Mesenchymal stem cell (in vitro differentiated cells and primary cell): ENCODE results near the gene BIRC3.

Experiments used
- DNase-seq: peaks from one replicate; pipeline ENCODE4 v3.0.0-alpha.2; 2013
- H2AFZ ChIP-seq: one replicate; pipeline ENCODE4 v1.6.1; 2013; ENCODE audit warnings: low read depth, mild to moderate bottlenecking, control low read depth, inconsistent platforms, low read length, moderate library complexity
- H2AK5ac ChIP-seq: 2 replicates; pipeline ENCODE4 v1.6.1; 2013; ENCODE audit warnings: low read length, moderate library complexity, mild to moderate bottlenecking, inconsistent platforms; ENCODE audit not compliant: severe bottlenecking
- H2BK120ac ChIP-seq: one replicate; pipeline ENCODE4 v1.6.1; 2013; ENCODE audit warnings: low read depth, mild to moderate bottlenecking, inconsistent platforms, low read length, moderate library complexity
- H2BK12ac ChIP-seq, 2 experiments: one replicate each; pipeline ENCODE4 v1.6.1; 2013; ENCODE audit warnings: inconsistent platforms in 2 of 2, low read length in 2 of 2, mild to moderate bottlenecking in 2 of 2, moderate library complexity in 2 of 2, control low read depth in 1 of 2
- H2BK15ac ChIP-seq: one replicate; pipeline ENCODE4 v1.6.1; 2013; ENCODE audit warnings: mild to moderate bottlenecking, low read depth, inconsistent platforms; ENCODE audit not compliant: poor library complexity, severe bottlenecking
- H2BK5ac ChIP-seq: 2 replicates; pipeline ENCODE4 v1.6.1; 2013; ENCODE audit warnings: low read depth, mild to moderate bottlenecking, low read length, control low read depth, inconsistent platforms; ENCODE audit not compliant: poor library complexity, severe bottlenecking
- H3K14ac ChIP-seq, 2 experiments: one replicate each; pipeline ENCODE4 v1.6.1; 2013; ENCODE audit warnings: inconsistent platforms in 2 of 2, low read length in 2 of 2, control low read depth in 1 of 2, mild to moderate bottlenecking in 1 of 2, moderate library complexity in 1 of 2
- H3K18ac ChIP-seq, 2 experiments: one replicate each; pipeline ENCODE4 v1.6.1; 2013; ENCODE audit warnings: inconsistent platforms in 2 of 2, low read length in 2 of 2, control low read depth in 1 of 2, low read depth in 1 of 2, mild to moderate bottlenecking in 1 of 2
- H3K23ac ChIP-seq, 2 experiments: one replicate each; pipeline ENCODE4 v1.6.1; 2013; ENCODE audit warnings: inconsistent platforms in 2 of 2, low read length in 2 of 2, mild to moderate bottlenecking in 2 of 2, moderate library complexity in 2 of 2, control low read depth in 1 of 2
- H3K27ac ChIP-seq: 2 replicates; pipeline ENCODE4 v1.5.1; 2013; ENCODE audit warnings: mild to moderate bottlenecking, moderate library complexity, low read length, control low read depth, inconsistent platforms; ENCODE audit not compliant: poor library complexity, severe bottlenecking
- H3K27me3 ChIP-seq, 2 experiments: 2 replicates each; pipeline versions ENCODE4 v1.6.1 to v1.7.0; 2013; ENCODE audit warnings: low read length in 2 of 2, mild to moderate bottlenecking in 2 of 2, moderate library complexity in 2 of 2, control low read depth in 1 of 2, inconsistent platforms in 1 of 2; ENCODE audit not compliant: control insufficient read depth in 1 of 2, insufficient read depth in 1 of 2
- H3K36me3 ChIP-seq, 2 experiments: 2 replicates each; pipeline versions ENCODE4 v1.6.1 to v1.7.0; 2013; ENCODE audit warnings: low read length in 2 of 2, control low read depth in 1 of 2, inconsistent platforms in 1 of 2, low read depth in 1 of 2, mild to moderate bottlenecking in 1 of 2; ENCODE audit not compliant: insufficient read depth in 2 of 2, control insufficient read depth in 1 of 2
- H3K4ac ChIP-seq, 2 experiments: one replicate each; pipeline ENCODE4 v1.6.1; 2013; ENCODE audit warnings: inconsistent platforms in 2 of 2, low read length in 2 of 2, mild to moderate bottlenecking in 2 of 2, moderate library complexity in 2 of 2, control low read depth in 1 of 2, low read depth in 1 of 2
- H3K4me1 ChIP-seq: 2 replicates; pipeline ENCODE4 v1.6.1; 2013; ENCODE audit warnings: low read depth, low read length, control low read depth; ENCODE audit not compliant: control insufficient read depth, insufficient read depth
- H3K4me2 ChIP-seq: 2 replicates; pipeline ENCODE4 v1.6.1; 2013; ENCODE audit warnings: low read length, mild to moderate bottlenecking, inconsistent platforms; ENCODE audit not compliant: poor library complexity, severe bottlenecking
- H3K4me3 ChIP-seq, 2 experiments: 2 replicates each; pipeline versions ENCODE4 v1.5.1 to v1.7.0; 2013; ENCODE audit warnings: low read length in 2 of 2, mild to moderate bottlenecking in 2 of 2, control low read depth in 1 of 2, low read depth in 1 of 2; ENCODE audit not compliant: insufficient read depth in 1 of 2
- H3K79me1 ChIP-seq: replicated peaks from 2 replicates; pipeline ENCODE4 v1.6.1; 2013; ENCODE audit warnings: mild to moderate bottlenecking, control low read depth, low read length, inconsistent platforms; ENCODE audit not compliant: poor library complexity, severe bottlenecking
- H3K9ac ChIP-seq: 2 replicates; pipeline ENCODE4 v1.7.0; 2013; ENCODE audit warnings: mild to moderate bottlenecking, low read length, moderate library complexity
- H3K9me3 ChIP-seq: 2 replicates; pipeline ENCODE4 v1.7.0; 2013; ENCODE audit warnings: mild to moderate bottlenecking, low read length; ENCODE audit not compliant: control insufficient read depth
- H4K8ac ChIP-seq: one replicate; pipeline ENCODE4 v1.6.1; 2013; ENCODE audit warnings: inconsistent platforms, mild to moderate bottlenecking, low read length, moderate library complexity
- H4K91ac ChIP-seq: one replicate; pipeline ENCODE4 v1.6.1; 2013; ENCODE audit warnings: mild to moderate bottlenecking, low read length, inconsistent platforms
- WGBS: methylation state at CpG from one replicate; pipeline ENCODE4 v1.1.7; 2013; ENCODE audit warnings: mixed read lengths; 5-methylcytosine and 5-hydroxymethylcytosine counted together

Gene BIRC3

DNA sequence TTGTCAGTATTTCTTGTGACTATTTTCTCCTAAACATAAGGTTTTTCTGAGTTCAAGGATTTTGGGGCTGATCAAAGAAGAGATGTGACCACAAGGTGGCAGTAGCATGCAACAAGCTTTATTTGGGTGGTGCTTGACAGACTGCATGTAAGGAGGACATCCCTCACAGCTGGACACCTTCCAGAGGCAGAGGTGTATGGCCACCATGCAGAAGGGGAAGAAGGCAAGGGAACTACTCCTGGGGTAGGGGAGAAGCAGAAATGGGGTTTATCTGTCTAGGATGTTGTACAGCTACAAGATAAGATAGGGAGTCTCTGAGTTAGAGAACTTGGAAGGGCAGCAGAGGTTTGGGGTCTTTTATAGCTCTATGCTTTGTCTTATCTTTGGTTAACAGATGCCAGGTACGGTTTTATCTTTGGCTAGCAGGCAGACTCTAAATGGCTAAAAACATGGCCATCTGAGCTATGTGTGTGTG, 24.6 kb downstream of the BIRC3 start:
- no peaks in the 10 kb centered on the region for H3K79me1 ChIP-seq

DNA sequence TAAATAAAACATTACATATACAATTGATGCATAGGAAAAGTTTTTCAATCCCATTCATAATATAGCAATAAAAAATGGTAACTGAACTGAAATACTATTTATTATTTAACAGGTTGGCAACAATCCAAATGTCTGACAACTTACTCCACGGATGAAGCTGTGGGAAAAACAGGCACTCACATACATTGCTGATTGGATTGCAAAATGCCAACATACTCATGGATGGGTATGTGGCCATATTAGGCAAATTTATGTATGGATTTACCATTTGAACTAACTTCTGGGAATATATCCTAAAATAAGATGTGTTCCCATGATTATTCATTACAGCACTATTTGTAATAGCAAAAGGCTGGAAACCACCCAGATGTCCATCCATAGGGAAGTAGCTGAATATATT, 26.5 kb downstream of the BIRC3 start:
- H2BK15ac ChIP-seq, result no peak overlapping the region
- H3K27ac ChIP-seq, result no peak overlapping the region
- H3K4me3 ChIP-seq, result no peak overlapping the region
- no peak overlapping the region for H3K9ac ChIP-seq
- no peak overlapping the region for H3K23ac ChIP-seq
- H3K27me3 ChIP-seq, result no peaks in the 10 kb centered on the region
- peak; percentile 16 for DNase-seq
- H2AK5ac ChIP-seq, result no peak overlapping the region
- H3K18ac ChIP-seq, result no peak overlapping the region
- H3K9me3 ChIP-seq, result no peaks in the 10 kb centered on the region
- H2BK120ac ChIP-seq, result no peak overlapping the region
- H3K4me1 ChIP-seq, result no peaks in the 10 kb centered on the region
- no peak overlapping the region for H3K4ac ChIP-seq
- H2AFZ ChIP-seq, result no peak overlapping the region
- H3K14ac ChIP-seq, result no peak overlapping the region
- no peak overlapping the region for H2BK5ac ChIP-seq
- no peaks in the 10 kb centered on the region for H3K79me1 ChIP-seq
- H3K4me2 ChIP-seq, result no peak overlapping the region
- no peak overlapping the region for H4K91ac ChIP-seq
- H2BK12ac ChIP-seq, result no peak overlapping the region
- no peaks in the 10 kb centered on the region for H3K36me3 ChIP-seq
- H4K8ac ChIP-seq, result no peak overlapping the region
- 50% methylated on average over 1 of the region's 1 CpG for WGBS

More for the DNA sequence above, 24.6 kb downstream of the BIRC3 start:
- H3K14ac ChIP-seq, result no peak overlapping the region
- no peaks in the 10 kb centered on the region for H3K36me3 ChIP-seq
- peak overlapping the region in 1 of 2 experiments; percentile 95 for H2BK12ac ChIP-seq
- H2BK120ac ChIP-seq, result no peak overlapping the region
- H3K4me1 ChIP-seq, result no peaks in the 10 kb centered on the region
- no peak overlapping the region for H2BK15ac ChIP-seq
- H3K23ac ChIP-seq, result no peak overlapping the region
- no peak overlapping the region for H2BK5ac ChIP-seq
- H4K8ac ChIP-seq, result no peak overlapping the region
- peak; percentile 84 for DNase-seq
- no peak overlapping the region for H3K4ac ChIP-seq
- H3K4me2 ChIP-seq, result no peak overlapping the region
- no peak overlapping the region for H3K4me3 ChIP-seq
- 43% methylated on average over 1 of the region's 1 CpG for WGBS
- no peak overlapping the region for H3K9ac ChIP-seq
- no peak overlapping the region for H4K91ac ChIP-seq
- H3K18ac ChIP-seq, result no peak overlapping the region
- H2AFZ ChIP-seq, result no peak overlapping the region
- H2AK5ac ChIP-seq, result no peak overlapping the region
- no peaks in the 10 kb centered on the region for H3K9me3 ChIP-seq
- H3K27ac ChIP-seq, result no peak overlapping the region
- H3K27me3 ChIP-seq, result no peaks in the 10 kb centered on the region

DNA sequence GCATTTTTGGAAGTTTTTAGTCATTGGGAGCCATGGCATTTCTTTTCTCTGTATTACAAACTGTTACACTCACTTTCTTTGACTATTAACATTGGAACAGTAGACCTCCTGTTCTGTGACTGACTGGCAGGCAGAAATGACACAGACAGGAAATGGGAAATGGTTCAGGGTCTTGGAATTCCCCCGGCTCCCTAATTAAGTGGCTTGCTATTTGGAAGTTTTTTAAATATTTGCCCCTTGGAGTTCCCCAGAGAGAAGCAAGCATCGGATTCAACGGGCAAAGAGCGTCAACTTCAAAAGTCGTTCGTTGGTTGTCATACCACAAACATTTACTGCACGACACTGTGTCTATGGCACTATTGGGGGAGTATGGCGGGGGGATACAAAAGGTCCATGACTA, 28.6 kb downstream of the BIRC3 start:
- peak overlapping the region; percentile 95 for H3K27ac ChIP-seq
- H2BK15ac ChIP-seq, result no peak overlapping the region
- H4K8ac ChIP-seq, result no peak overlapping the region
- H3K9me3 ChIP-seq, result no peaks in the 10 kb centered on the region
- no peak overlapping the region for H2BK12ac ChIP-seq
- H2AFZ ChIP-seq, result no peak overlapping the region
- peak overlapping the region in 1 of 2 experiments; percentile 97 for H3K4me3 ChIP-seq
- peak; percentile 91 for DNase-seq
- no peak overlapping the region for H4K91ac ChIP-seq
- H3K14ac ChIP-seq, result no peak overlapping the region
- no peak overlapping the region for H2BK120ac ChIP-seq
- no peak overlapping the region for H3K23ac ChIP-seq
- H3K36me3 ChIP-seq, result peaks cover 0 to 15% of the 10 kb centered on the region in 2 experiments
- peak overlapping the region; percentile 96 for H3K9ac ChIP-seq
- peak overlapping the region; percentile 38 for H2BK5ac ChIP-seq
- H3K4ac ChIP-seq, result no peak overlapping the region
- no peaks in the 10 kb centered on the region for H3K27me3 ChIP-seq
- H3K18ac ChIP-seq, result peak overlapping the region in 1 of 2 experiments; percentile 53
- H3K4me2 ChIP-seq, result peak overlapping the region; percentile 89
- H2AK5ac ChIP-seq, result no peak overlapping the region
- no peaks in the 10 kb centered on the region for H3K79me1 ChIP-seq
- H3K4me1 ChIP-seq, result no peaks in the 10 kb centered on the region
- whole genome bisulfite sequencing, result under 1% methylated on average over 6 of the region's 8 CpGs

DNA sequence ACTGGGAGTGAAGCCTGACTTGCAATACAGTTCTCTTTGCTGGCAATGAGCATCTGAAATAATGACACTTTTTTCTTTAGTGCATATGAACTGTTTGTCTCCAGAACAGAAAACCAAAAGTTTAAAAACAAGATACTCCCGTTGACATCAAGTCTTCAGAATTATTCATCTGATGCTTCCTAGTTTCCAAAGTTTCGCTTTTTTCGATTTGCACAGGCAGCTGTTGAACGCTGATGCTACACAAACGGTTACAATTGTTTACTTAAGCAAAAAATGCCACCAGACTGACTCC, 29.1 kb downstream of the BIRC3 start:
- no peak overlapping the region for H2BK120ac ChIP-seq
- peak overlapping the region in 1 of 2 experiments; percentile 82 for H2BK12ac ChIP-seq
- H3K4me2 ChIP-seq, result peak overlapping the region; percentile 89
- peak overlapping the region; percentile 89 for H4K8ac ChIP-seq
- peaks cover 3 to 20% of the 10 kb centered on the region in 2 experiments for H3K36me3 ChIP-seq
- H3K27me3 ChIP-seq, result no peaks in the 10 kb centered on the region
- H3K9ac ChIP-seq, result peak overlapping the region; percentile 96
- no peak overlapping the region for H3K14ac ChIP-seq
- H2BK5ac ChIP-seq, result peak overlapping the region; percentile 75
- no peak overlapping the region for H3K23ac ChIP-seq
- H2AK5ac ChIP-seq, result no peak overlapping the region
- peak overlapping the region; percentile 33 for H2AFZ ChIP-seq
- no peaks in the 10 kb centered on the region for H3K79me1 ChIP-seq
- H3K4me1 ChIP-seq, result no peaks in the 10 kb centered on the region
- 0% methylated on average over 5 of the region's 5 CpGs for WGBS
- peak overlapping the region; percentile 95 for H3K27ac ChIP-seq
- H3K9me3 ChIP-seq, result no peaks in the 10 kb centered on the region
- no peak for DNase-seq
- H2BK15ac ChIP-seq, result no peak overlapping the region
- peak overlapping the region in 1 of 2 experiments; percentile 50 for H3K4ac ChIP-seq
- H3K4me3 ChIP-seq, result peak overlapping the region; percentile 63 to 97
- peak overlapping the region; percentile 98 for H4K91ac ChIP-seq
- H3K18ac ChIP-seq, result peak overlapping the region; percentile 96 to 97
